ENCODE data around the gene PRDM2. TPM values are rescaled to one million over a fixed set of nuclear protein-coding genes. Genes with fewer than 3 reads are reported as not detected.

Gene PRDM2
- total RNA-seq, 1 donor = 12.7 TPM

DNA sequence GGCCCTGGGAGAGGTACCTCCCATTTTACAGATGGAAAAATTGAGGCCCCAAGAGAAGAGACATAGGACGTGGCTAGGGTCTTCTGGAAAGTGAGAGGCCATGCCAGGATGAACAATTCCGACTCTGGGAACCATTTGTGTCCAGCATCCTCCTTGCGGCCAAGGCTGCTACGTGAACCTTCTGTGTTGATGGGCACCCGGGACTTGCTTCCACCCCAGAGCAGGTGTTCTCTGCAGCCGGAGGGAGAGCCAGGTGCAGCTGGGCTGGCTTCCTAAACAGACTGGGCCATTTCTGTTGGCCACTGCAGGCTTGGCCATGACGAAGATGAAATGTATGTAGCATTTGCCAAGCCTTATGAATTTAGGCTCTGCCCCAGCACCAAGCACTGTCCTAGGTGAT is 118.9 kb downstream of the PRDM2 start:
- Histone ChIP-seq H3K4me2 (ENCODE audit: insufficient read depth, low read length) (no peak overlapping the region), H3K36me3 (ENCODE audit: insufficient read depth, low read length) (no peaks in the 10 kb centered on the region), H3K9me3 (ENCODE audit: low read depth, low read length) (no peaks in the 10 kb centered on the region), H2AFZ (ENCODE audit: low read length) (no peak overlapping the region), H3K27ac (ENCODE audit: low read depth, low read length) (no peak overlapping the region), H4K20me1 (ENCODE audit: insufficient read depth, low read length) (peaks cover under 1% of the 10 kb centered on the region), H3K27me3 (ENCODE audit: insufficient read depth, low read length) (no peaks in the 10 kb centered on the region), H3K4me3 (ENCODE audit: insufficient read depth, low read length) (no peak overlapping the region), H3K4me1 (ENCODE audit: insufficient read depth, low read length) (no peaks in the 10 kb centered on the region), H3K79me2 (ENCODE audit: insufficient read depth, low read length) (no peaks in the 10 kb centered on the region)
- TF ChIP-seq, protein P1, sequence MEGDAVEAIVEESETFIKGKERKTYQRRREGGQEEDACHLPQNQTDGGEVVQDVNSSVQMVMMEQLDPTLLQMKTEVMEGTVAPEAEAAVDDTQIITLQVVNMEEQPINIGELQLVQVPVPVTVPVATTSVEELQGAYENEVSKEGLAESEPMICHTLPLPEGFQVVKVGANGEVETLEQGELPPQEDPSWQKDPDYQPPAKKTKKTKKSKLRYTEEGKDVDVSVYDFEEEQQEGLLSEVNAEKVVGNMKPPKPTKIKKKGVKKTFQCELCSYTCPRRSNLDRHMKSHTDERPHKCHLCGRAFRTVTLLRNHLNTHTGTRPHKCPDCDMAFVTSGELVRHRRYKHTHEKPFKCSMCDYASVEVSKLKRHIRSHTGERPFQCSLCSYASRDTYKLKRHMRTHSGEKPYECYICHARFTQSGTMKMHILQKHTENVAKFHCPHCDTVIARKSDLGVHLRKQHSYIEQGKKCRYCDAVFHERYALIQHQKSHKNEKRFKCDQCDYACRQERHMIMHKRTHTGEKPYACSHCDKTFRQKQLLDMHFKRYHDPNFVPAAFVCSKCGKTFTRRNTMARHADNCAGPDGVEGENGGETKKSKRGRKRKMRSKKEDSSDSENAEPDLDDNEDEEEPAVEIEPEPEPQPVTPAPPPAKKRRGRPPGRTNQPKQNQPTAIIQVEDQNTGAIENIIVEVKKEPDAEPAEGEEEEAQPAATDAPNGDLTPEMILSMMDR (IDR thresholded peaks at IDR 0.05; ENCODE audit: extremely low read depth, low read depth, low read length) = no peak
- no peak for DNase-seq (ENCODE audit: insufficient read length, low spot score, missing footprints)

DNA sequence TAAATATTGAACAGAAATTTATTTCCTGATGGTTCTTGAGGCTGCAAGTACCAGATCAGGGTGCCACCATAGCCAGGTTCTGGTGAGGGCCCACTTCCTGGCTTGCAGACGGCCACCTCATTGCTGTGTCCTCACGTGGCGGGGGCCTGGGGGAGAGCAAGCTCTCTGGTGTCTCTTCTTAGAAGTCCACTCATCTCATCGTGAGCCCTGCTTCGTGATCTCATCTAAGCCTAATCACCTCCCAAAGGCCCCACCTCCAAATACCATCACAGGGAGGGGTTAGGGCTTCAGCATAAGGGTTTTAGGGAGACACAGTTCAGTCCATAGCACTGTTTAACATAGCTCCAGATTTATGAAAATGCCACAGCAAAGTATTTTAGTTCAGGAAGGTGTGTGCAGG is 119.7 kb downstream of the PRDM2 start:
- no peak overlapping the region for H3K27ac ChIP-seq (ENCODE audit: low read depth, low read length)
- no peaks in the 10 kb centered on the region for H3K79me2 ChIP-seq (ENCODE audit: insufficient read depth, low read length)
- no peaks in the 10 kb centered on the region for H3K4me1 ChIP-seq (ENCODE audit: insufficient read depth, low read length)
- H2AFZ ChIP-seq (ENCODE audit: low read length) = no peak overlapping the region
- H4K20me1 ChIP-seq (ENCODE audit: insufficient read depth, low read length) = no peaks in the 10 kb centered on the region
- H3K9me3 ChIP-seq (ENCODE audit: low read depth, low read length) = no peaks in the 10 kb centered on the region
- TF ChIP-seq, protein P1 (IDR thresholded peaks at IDR 0.05; ENCODE audit: extremely low read depth, low read depth, low read length) = no peak
- H3K27me3 ChIP-seq (ENCODE audit: insufficient read depth, low read length) = no peaks in the 10 kb centered on the region
- H3K4me3 ChIP-seq (ENCODE audit: insufficient read depth, low read length) = no peak overlapping the region
- DNase-seq (ENCODE audit: insufficient read length, low spot score, missing footprints) = no peak
- H3K36me3 ChIP-seq (ENCODE audit: insufficient read depth, low read length) = no peaks in the 10 kb centered on the region
- H3K4me2 ChIP-seq (ENCODE audit: insufficient read depth, low read length) = no peak overlapping the region

DNA sequence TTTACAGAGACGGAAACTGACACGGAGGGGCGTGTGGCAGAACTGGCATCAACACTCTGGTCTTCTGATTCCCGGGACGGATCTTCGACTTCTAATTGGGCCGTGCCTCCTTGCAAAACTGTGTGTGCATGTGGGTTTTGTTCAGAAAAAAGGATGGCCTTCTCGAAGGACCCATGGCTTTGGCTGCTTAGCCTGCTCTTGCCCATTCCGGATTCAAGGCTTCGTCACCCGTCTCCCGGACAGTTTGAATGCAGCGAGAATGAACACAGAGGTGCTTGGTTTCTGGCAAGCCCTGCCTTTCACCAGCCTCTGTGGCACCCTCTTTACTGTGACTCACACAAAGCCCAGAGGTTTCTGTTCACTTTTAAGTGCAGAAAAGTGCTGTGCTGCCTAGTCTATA is 120.1 kb downstream of the PRDM2 start:
- H3K27ac ChIP-seq (ENCODE audit: low read depth, low read length) = no peak overlapping the region
- H4K20me1 ChIP-seq (ENCODE audit: insufficient read depth, low read length) = no peaks in the 10 kb centered on the region
- H2AFZ ChIP-seq (ENCODE audit: low read length) = no peak overlapping the region
- H3K4me1 ChIP-seq (ENCODE audit: insufficient read depth, low read length) = no peaks in the 10 kb centered on the region
- no peaks in the 10 kb centered on the region for H3K36me3 ChIP-seq (ENCODE audit: insufficient read depth, low read length)
- H3K79me2 ChIP-seq (ENCODE audit: insufficient read depth, low read length) = no peaks in the 10 kb centered on the region
- TF ChIP-seq, protein P1 (IDR thresholded peaks at IDR 0.05; ENCODE audit: extremely low read depth, low read depth, low read length) = no peak
- no peak overlapping the region for H3K4me2 ChIP-seq (ENCODE audit: insufficient read depth, low read length)
- H3K9me3 ChIP-seq (ENCODE audit: low read depth, low read length) = no peaks in the 10 kb centered on the region
- peak; percentile 88 for DNase-seq (ENCODE audit: insufficient read length, low spot score, missing footprints)
- no peak overlapping the region for H3K4me3 ChIP-seq (ENCODE audit: insufficient read depth, low read length)
- no peaks in the 10 kb centered on the region for H3K27me3 ChIP-seq (ENCODE audit: insufficient read depth, low read length)

DNA sequence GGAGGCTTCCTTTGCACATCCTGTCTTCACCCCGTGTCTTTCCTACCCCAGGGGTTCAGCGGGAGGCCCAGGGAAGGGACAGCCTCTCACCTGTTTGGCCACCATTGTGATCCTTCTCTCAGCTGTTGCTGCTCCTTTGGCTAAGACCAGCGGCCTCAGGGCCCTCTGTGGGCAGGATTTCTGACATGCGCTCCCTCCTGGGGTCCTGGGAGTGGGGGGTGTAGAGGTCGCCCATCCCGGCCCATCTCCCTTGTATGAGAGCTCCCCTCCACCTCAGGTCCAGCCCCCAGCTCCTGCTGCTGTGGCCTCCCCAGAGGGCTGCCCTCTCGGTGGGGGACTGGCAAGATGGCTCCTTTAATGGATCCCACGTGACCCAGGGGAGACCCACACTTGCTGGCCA is 120.5 kb downstream of the PRDM2 start:
- no peak overlapping the region for H3K27ac ChIP-seq (ENCODE audit: low read depth, low read length)
- H4K20me1 ChIP-seq (ENCODE audit: insufficient read depth, low read length) = no peaks in the 10 kb centered on the region
- no peaks in the 10 kb centered on the region for H3K79me2 ChIP-seq (ENCODE audit: insufficient read depth, low read length)
- no peak for DNase-seq (ENCODE audit: insufficient read length, low spot score, missing footprints)
- no peak overlapping the region for H3K4me2 ChIP-seq (ENCODE audit: insufficient read depth, low read length)
- H3K4me3 ChIP-seq (ENCODE audit: insufficient read depth, low read length) = no peak overlapping the region
- H3K36me3 ChIP-seq (ENCODE audit: insufficient read depth, low read length) = no peaks in the 10 kb centered on the region
- H2AFZ ChIP-seq (ENCODE audit: low read length) = no peak overlapping the region
- TF ChIP-seq, protein P1 (IDR thresholded peaks at IDR 0.05; ENCODE audit: extremely low read depth, low read depth, low read length) = no peak
- no peaks in the 10 kb centered on the region for H3K9me3 ChIP-seq (ENCODE audit: low read depth, low read length)
- no peaks in the 10 kb centered on the region for H3K27me3 ChIP-seq (ENCODE audit: insufficient read depth, low read length)
- H3K4me1 ChIP-seq (ENCODE audit: insufficient read depth, low read length) = no peaks in the 10 kb centered on the region

All from osteoblast (primary cell).